Upper lobe of left lung (tissue), 4 donors: ENCODE results near the gene CCDC77.

Experiments
- EP300 ChIP-seq, 4 donors: sonication (generic); formaldehyde crosslinking; IDR thresholded peaks; one replicate each; pipeline ENCODE4 v1.5.1; 2017; ENCODE audit warnings: antibody characterized with exemption in 4 of 4, control low read depth in 2 of 4
- POLR2A ChIP-seq, 4 donors: fragments of 450-650 bp; IDR thresholded peaks; one replicate each; pipeline ENCODE4 v1.5.1; 2016 to 2017; ENCODE audit warnings: antibody characterized with exemption in 4 of 4, mild to moderate bottlenecking in 2 of 4
- TF ChIP-seq, protein P1 (sequence below), 6 experiments: fragments of 450-650 bp in 4 of 6; fragments of 200-600 bp in 2 of 6; sonication (generic) in 2 of 6; IDR thresholded peaks; one replicate each; pipeline ENCODE4 v1.5.1; 2016 to 2019; ENCODE audit warnings: antibody characterized with exemption in 6 of 6

DNA sequence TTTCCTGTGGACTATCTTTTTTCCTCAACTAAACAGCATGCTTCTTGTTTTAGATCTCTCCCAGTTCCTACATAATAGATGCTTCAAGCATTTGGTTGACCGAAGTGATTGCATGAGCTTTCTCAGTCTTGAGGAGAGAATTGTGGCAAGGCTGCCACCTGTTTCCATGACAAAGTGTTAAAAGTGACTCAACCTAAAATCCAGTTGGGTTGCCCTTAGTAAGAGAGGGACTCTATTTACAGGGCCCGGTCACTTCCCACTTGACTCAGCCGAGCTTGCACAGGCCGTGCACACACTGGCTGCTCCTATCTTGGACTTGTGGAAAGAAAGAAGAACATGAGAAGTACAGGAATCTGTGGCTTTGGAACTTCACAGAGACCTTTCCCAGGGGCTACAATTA, 56.2 kb downstream of the CCDC77 start:
- no peak for TF ChIP-seq EP300 (IDR thresholded peaks at IDR 0.05)
- TF ChIP-seq, protein P1, sequence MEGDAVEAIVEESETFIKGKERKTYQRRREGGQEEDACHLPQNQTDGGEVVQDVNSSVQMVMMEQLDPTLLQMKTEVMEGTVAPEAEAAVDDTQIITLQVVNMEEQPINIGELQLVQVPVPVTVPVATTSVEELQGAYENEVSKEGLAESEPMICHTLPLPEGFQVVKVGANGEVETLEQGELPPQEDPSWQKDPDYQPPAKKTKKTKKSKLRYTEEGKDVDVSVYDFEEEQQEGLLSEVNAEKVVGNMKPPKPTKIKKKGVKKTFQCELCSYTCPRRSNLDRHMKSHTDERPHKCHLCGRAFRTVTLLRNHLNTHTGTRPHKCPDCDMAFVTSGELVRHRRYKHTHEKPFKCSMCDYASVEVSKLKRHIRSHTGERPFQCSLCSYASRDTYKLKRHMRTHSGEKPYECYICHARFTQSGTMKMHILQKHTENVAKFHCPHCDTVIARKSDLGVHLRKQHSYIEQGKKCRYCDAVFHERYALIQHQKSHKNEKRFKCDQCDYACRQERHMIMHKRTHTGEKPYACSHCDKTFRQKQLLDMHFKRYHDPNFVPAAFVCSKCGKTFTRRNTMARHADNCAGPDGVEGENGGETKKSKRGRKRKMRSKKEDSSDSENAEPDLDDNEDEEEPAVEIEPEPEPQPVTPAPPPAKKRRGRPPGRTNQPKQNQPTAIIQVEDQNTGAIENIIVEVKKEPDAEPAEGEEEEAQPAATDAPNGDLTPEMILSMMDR (IDR thresholded peaks at IDR 0.05): no peak
- no peak for TF ChIP-seq POLR2A (IDR thresholded peaks at IDR 0.05)
